Parathyroid adenoma (tissue), 2 donors: ENCODE measurements around the gene PLAC8.
"Not testable (repeated sequence)": the region's sequence is repeated elsewhere in the genome, so short reads cannot be mapped to it uniquely, and the experiment has no call there.

Experiments used
- H2AFZ ChIP-seq: fragments of 300-600 bp; sonication (generic); one replicate; pipeline ENCODE4 v1.7.0; 2017; ENCODE audit warnings: antibody characterized with exemption, mild to moderate bottlenecking
- H3K27ac ChIP-seq: fragments of 300-600 bp; sonication (generic); one replicate; pipeline ENCODE4 v1.7.0; 2017
- H3K27me3 ChIP-seq: fragments of 300-600 bp; sonication (generic); one replicate; pipeline ENCODE4 v1.7.0; 2017; ENCODE audit warnings: low read length; ENCODE audit not compliant: control insufficient read depth, insufficient read depth
- H3K36me3 ChIP-seq: fragments of 300-600 bp; sonication (generic); one replicate; pipeline ENCODE4 v1.7.0; 2017; ENCODE audit warnings: low read length; ENCODE audit not compliant: control insufficient read depth, insufficient read depth
- H3K4me1 ChIP-seq: fragments of 300-600 bp; sonication (generic); one replicate; pipeline ENCODE4 v1.7.0; 2017; ENCODE audit warnings: control low read depth
- H3K4me2 ChIP-seq: fragments of 300-600 bp; sonication (generic); one replicate; pipeline ENCODE4 v1.7.0; 2017; ENCODE audit warnings: low read length
- H3K4me3 ChIP-seq: fragments of 300-600 bp; sonication (generic); one replicate; pipeline ENCODE4 v1.7.0; 2017; ENCODE audit warnings: low read depth, low read length
- H3K79me2 ChIP-seq: fragments of 300-600 bp; sonication (generic); one replicate; pipeline ENCODE4 v1.7.0; 2017; ENCODE audit warnings: control low read depth
- H3K9ac ChIP-seq: fragments of 300-600 bp; sonication (generic); one replicate; pipeline ENCODE4 v1.7.0; 2017; ENCODE audit warnings: mild to moderate bottlenecking
- H3K9me3 ChIP-seq: fragments of 300-600 bp; sonication (generic); one replicate; pipeline ENCODE4 v1.7.0; 2017; ENCODE audit warnings: low read length; ENCODE audit not compliant: control insufficient read depth
- CTCF ChIP-seq: fragments of 300-600 bp; sonication (generic); IDR thresholded peaks from one replicate; pipeline ENCODE4 v1.7.0; 2017; ENCODE audit warnings: antibody characterized with exemption, mild to moderate bottlenecking
- donor health status: primary hyperparathyroidism.

PLAC8 gene

GRCh38 chr4:83071116-83071515, 43.4 kb downstream of the PLAC8 start:
- H3K9ac ChIP-seq: no peak overlapping the region
- no peaks in the 10 kb centered on the region for H3K36me3 ChIP-seq
- H2AFZ ChIP-seq: no peak overlapping the region
- no peaks in the 10 kb centered on the region for H3K27me3 ChIP-seq
- H3K9me3 ChIP-seq: no peaks in the 10 kb centered on the region
- H3K4me1 ChIP-seq: no peaks in the 10 kb centered on the region
- TF ChIP-seq CTCF: no peak
- H3K4me2 ChIP-seq: no peak overlapping the region
- H3K79me2 ChIP-seq: no peaks in the 10 kb centered on the region
- H3K27ac ChIP-seq: no peak overlapping the region
- no peak overlapping the region for H3K4me3 ChIP-seq

GRCh38 chr4:83067058-83067639, 47.4 kb downstream of the PLAC8 start:
- Histone ChIP-seq H3K4me2 (no peak overlapping the region), H3K36me3 (no peaks in the 10 kb centered on the region), H3K27ac (no peak overlapping the region), H3K79me2 (no peaks in the 10 kb centered on the region), H3K9ac (no peak overlapping the region), H3K4me1 (no peaks in the 10 kb centered on the region), H3K27me3 (no peaks in the 10 kb centered on the region), H3K4me3 (no peak overlapping the region), H3K9me3 (no peaks in the 10 kb centered on the region), H2AFZ (no peak overlapping the region)
- no peak for TF ChIP-seq CTCF

DNA sequence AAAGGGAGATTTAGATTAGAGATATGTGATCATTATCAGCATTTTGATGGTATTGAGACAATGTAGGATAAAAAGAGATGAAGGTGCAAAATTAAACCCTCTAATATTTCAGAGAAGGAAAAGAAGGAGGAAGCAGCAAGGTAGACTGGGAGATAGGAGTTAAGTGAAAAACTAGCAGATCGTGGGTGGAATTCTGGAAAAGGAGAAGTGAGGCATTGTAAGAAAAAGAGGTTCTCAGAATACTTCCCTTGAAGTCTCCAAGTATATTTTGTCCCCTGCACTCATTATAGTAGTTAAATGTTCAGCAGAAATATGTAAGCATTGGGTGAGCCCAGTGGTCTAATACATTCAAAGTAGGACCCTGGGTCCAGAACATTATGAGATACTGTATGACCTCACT, 49.3 kb downstream of the PLAC8 start:
- Histone ChIP-seq H3K4me3 (no peak overlapping the region), H2AFZ (no peak overlapping the region), H3K4me2 (no peak overlapping the region), H3K27me3 (no peaks in the 10 kb centered on the region), H3K4me1 (no peaks in the 10 kb centered on the region), H3K36me3 (no peaks in the 10 kb centered on the region), H3K27ac (no peak overlapping the region), H3K79me2 (no peaks in the 10 kb centered on the region), H3K9ac (no peak overlapping the region), H3K9me3 (no peaks in the 10 kb centered on the region)
- no peak for TF ChIP-seq CTCF

DNA sequence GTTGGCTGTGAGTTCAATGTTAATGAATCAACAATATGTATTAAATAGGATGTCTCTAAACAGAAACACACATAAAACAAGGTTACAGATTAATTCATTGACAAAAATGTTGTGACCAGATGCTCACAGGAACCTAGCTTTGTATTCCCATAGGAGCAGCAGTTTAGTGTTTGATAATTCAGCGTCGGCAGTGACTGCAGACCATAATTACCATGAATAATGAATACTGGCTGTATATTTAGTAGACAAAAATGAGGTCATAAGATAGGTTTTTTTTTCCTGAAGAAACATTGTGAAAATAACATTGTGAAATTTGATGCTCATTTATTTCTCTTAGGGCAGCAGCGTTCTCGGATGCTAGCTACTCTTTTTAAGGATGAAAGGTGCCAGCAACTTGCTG, 51.8 kb downstream of the PLAC8 start:
- H3K27me3 ChIP-seq: no peaks in the 10 kb centered on the region
- H3K9me3 ChIP-seq: no peaks in the 10 kb centered on the region
- no peak overlapping the region for H3K27ac ChIP-seq
- no peak overlapping the region for H3K4me2 ChIP-seq
- no peak overlapping the region for H2AFZ ChIP-seq
- H3K9ac ChIP-seq: no peak overlapping the region
- no peak for TF ChIP-seq CTCF
- H3K36me3 ChIP-seq: no peaks in the 10 kb centered on the region
- no peak overlapping the region for H3K4me3 ChIP-seq
- H3K4me1 ChIP-seq: no peaks in the 10 kb centered on the region
- no peaks in the 10 kb centered on the region for H3K79me2 ChIP-seq

GRCh38 chr4:83054928-83055327, 59.6 kb downstream of the PLAC8 start:
- Histone ChIP-seq H3K9ac (no peak overlapping the region), H3K9me3 (no peaks in the 10 kb centered on the region), H2AFZ (no peak overlapping the region), H3K27me3 (no peaks in the 10 kb centered on the region), H3K27ac (no peak overlapping the region), H3K4me3 (no peak overlapping the region), H3K4me1 (no peaks in the 10 kb centered on the region), H3K4me2 (no peak overlapping the region), H3K79me2 (no peaks in the 10 kb centered on the region), H3K36me3 (no peaks in the 10 kb centered on the region)
- TF ChIP-seq CTCF: no peak

DNA sequence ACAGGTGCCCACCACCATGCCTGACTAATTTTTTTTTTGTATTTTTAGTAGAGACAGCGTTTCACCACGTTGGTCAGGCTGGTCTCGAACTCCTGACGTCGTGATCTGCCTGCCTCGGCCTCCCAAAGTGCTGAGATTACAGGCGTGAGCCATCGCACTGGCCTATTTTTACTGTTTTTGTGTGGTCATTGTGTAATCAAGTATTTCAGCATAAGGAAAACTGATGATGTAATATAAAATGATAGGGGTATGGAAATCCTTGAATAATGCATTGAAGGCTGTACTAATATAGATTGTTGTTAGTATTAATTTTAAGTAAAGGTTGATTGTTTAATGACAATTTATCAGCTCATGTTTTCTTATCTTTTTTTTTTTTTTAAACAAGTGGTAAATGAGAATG, 65.7 kb downstream of the PLAC8 start:
- not testable (repeated sequence) for H3K27ac ChIP-seq, H3K36me3 ChIP-seq, H3K4me2 ChIP-seq, H3K9me3 ChIP-seq, H3K9ac ChIP-seq, H3K4me1 ChIP-seq, H3K79me2 ChIP-seq, H3K4me3 ChIP-seq, H2AFZ ChIP-seq, H3K27me3 ChIP-seq
